NCI-H446 (cell line): ENCODE measurements around the gene GALNT12.

Experiments
- DNase-seq, 2 experiments: peaks; one replicate each; lab custom pipeline; 2025; lab: John Stamatoyannopoulos, UW

GALNT12 gene

GRCh38 chr9:98880311-98881015 is 73.0 kb downstream of the GALNT12 start:
- DNase-seq = no peak

GRCh38 chr9:98881356-98881755 is 73.9 kb downstream of the GALNT12 start:
- DNase-seq = no peak

- DNase-seq = no peak
Observed at GRCh38 chr9:98881836-98882568, 74.5 kb downstream of the GALNT12 start.

DNA sequence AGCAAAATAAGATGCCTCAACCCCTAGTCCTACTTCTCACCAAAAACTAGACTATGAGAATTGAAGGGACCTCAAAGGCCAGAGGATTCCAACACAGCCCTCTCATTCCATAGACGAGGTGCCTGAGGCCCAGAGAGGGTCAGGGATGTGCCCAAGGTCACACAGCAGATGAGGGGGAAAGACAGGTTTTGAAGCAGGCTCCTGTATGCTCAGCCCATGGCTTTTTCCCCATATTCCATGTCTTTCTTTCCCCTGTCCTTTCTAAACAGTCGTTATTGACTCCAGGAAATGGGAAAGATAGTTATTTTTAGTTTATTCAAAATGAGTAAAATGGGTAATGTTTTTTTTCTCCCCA is 75.1 kb downstream of the GALNT12 start:
- no peak for DNase-seq

DNA sequence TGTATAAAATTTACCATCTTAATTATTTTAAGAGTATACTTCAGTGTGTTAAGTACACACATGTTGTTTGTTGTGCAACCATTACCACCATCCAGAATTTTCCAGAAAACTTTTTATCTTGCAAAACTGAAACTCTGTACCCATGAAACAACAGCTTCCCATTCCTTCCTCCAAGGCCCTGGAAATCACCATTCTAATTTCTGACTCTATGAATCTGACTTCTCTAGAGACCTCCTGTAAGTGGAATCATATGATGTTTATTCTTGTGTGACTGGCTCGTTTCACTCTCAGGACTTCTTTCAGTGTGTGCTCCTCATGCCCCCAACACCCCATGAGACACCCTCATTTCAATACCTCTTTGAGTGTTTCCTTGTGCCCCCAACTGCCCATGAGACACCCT is 75.8 kb downstream of the GALNT12 start:
- DNase-seq = no peak

GRCh38 chr9:98884849-98885248 is 77.4 kb downstream of the GALNT12 start:
- no peak for DNase-seq

GRCh38 chr9:98885575-98886295 is 78.3 kb downstream of the GALNT12 start:
- DNase-seq = no peak

- DNase-seq = no peak
Observed at GRCh38 chr9:98886691-98887229, 79.3 kb downstream of the GALNT12 start.

- DNase-seq = peak in 1 of 2 experiments; percentile 35
Observed at GRCh38 chr9:98887918-98888510, 80.5 kb downstream of the GALNT12 start.

DNA sequence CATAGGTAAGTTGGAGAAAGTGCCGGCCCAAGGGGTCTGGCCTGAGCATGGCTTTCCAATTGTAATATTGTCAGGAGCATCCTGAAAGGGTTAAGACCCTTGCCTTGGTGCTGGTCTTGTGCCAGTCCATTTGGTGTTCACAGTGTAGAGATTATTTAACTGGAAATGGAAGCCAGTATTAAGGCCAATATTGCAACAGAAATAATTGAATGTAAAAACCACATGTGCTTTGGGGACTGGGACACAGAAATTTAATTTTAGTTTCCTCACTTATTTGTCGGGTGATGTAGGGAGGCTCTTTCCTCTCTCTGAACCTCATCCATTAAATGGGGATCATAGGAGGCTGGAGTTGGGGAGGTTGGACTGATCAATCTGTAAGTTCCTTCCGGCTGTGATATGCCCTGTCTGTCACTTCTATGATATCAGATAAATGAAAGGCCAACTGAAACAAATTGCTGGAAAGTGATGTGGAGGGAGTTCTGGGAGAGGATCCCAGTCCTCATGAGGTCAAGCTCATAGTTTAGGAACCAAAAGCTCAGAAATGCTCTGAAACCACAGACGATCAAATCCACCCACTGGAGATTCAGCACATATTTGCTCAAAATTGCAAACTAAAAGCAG is 81.4 kb downstream of the GALNT12 start:
- no peak for DNase-seq

- no peak for DNase-seq
Observed at GRCh38 chr9:98890256-98890655, 82.8 kb downstream of the GALNT12 start.

GRCh38 chr9:98892288-98892687 is 84.8 kb downstream of the GALNT12 start:
- DNase-seq = no peak

DNA sequence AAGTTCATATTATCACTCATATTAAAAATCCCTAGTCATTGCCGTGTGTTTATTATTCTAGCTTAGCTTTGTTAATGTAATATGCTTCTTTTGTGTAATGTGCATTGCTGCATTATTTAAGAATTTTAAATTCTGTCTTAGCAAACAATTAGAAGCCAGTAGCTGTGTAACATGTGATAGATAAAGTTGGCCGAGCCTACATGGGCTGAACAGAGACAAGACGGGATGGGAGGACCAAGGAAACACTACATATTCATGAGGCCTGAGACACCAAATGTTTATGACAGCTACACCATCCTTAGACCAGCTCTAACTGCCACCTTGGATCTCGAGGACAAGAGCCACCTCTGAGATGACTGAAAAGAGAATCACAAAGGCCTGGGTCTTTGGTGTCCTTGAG is 85.2 kb downstream of the GALNT12 start:
- no peak for DNase-seq

DNA sequence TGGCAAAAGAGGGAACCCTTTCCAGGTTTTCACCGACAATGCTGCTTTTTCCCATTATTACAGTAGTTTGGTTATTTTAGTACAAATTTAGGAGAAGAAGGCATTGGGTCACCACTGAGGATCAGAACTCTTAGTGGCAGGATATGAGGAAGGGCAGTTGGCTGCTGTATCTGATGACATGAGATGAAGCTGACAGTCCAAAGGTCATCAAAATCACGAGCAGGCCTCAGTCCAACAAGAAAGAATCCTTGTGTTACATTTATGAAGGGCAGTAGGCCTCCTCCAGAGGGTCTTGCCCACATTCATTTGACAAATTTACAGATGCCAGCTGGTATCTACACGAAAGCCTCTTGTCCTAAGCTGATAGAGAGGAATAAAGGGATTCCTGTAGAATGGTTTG is 86.7 kb downstream of the GALNT12 start:
- no peak for DNase-seq

- DNase-seq = no peak
Observed at GRCh38 chr9:98894761-98895160, 87.3 kb downstream of the GALNT12 start.

DNA sequence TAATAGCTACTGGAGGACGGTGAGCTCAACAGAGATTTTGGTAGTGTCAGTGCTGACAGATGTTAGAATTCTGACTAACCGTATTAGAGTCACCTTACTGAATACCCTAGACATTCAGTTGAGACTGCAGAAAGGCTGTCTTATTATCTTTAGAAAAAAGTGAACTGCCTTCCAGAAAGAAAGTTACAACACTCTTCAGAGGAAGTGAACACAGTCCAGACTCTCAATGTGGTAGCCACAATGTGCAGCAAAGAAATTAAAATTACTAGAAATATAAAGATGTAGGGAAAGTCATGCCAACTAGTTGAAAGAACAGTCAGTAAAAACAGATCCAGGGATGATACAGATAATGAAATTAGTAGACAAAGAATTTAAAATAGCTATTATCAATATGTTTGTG is 89.2 kb downstream of the GALNT12 start:
- DNase-seq = no peak

DNA sequence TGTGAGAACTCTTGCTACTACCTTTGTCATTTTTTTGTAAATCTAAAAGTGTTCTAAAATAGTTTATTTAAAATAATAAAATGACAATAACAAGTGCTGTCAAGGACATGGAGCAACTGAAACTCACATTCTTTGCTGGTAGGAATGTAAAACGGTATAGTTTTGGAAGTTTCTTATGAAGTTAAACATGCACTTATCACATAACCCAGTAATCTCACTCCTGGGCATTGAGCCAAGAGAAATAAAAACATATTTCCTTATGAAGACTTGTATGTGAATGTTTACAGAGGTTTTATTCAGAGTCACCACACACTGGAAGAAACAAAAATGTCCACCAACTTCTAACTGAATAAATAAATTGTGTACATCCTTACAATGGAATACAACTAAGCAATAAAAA is 90.3 kb downstream of the GALNT12 start:
- DNase-seq = no peak

DNA sequence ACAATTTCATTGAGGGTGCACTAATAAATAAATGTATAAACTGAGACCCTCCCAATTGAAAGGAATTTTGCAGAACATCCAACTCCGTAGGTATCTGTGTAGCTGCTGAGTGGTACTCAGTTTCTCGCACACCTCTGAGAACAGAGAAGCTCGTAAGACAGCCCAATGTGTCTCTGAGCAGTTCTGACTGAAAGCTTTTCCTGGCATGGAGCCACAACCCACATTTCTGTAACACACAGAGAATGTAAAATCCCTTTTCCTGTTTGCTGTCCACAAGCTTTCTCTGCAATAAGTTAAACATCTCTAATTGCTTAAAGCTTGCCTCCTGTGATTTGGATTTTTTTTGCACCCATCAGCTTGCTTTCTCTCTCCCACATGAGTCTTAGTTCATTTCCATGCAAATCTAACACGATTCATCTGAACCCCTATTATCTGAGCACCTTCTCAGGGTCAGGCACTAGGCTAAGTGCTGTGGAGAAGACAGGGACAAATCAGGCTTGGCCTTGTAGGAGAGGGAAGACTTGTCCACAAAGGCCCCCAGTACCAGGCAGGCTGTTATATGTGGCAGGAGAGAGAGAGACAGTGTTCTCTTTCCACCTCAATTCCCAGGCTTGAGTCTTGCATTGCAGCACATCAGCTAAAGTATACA is 92.1 kb downstream of the GALNT12 start:
- DNase-seq = no peak
